GM18508 (cell line): ENCODE data around the gene SERPINB10.
"Not testable (repeated sequence)": the region's sequence is repeated elsewhere in the genome, so short reads cannot be mapped to it uniquely, and the experiment has no call there.

ENCODE experiments used
- ATAC-seq: cut with Tn5 transposase; IDR thresholded peaks from one replicate; pipeline ENCODE4 v1.9.1; 2021; ENCODE audit warnings: moderate number of reproducible peaks; ENCODE audit not compliant: insufficient read depth, unreplicated experiment

The SERPINB10 gene

GRCh38 chr18:63936932-63937393 is 29.2 kb downstream of the SERPINB10 start:
- ATAC-seq = peak; percentile 13

GRCh38 chr18:63940008-63940407 is 32.2 kb downstream of the SERPINB10 start:
- ATAC-seq = no peak

GRCh38 chr18:63940543-63941050 is 32.8 kb downstream of the SERPINB10 start:
- not testable (repeated sequence) for ATAC-seq

GRCh38 chr18:63947051-63947790 is 39.5 kb downstream of the SERPINB10 start:
- no peak for ATAC-seq

GRCh38 chr18:63949068-63949737 is 41.4 kb downstream of the SERPINB10 start, which contains the start of gene HMSD:
Gene HMSD (plus strand): TSS chr18:63949301. CDS start chr18:63953456, 4,155 bp downstream.
- ATAC-seq = peak; percentile 61

GRCh38 chr18:63951302-63951705 is 43.5 kb downstream of the SERPINB10 start:
- ATAC-seq = peak; percentile 50

- ATAC-seq = no peak
Measured at GRCh38 chr18:63953811-63954210, 46.1 kb downstream of the SERPINB10 start.

GRCh38 chr18:63956755-63957154 is 49.0 kb downstream of the SERPINB10 start:
- ATAC-seq = no peak

- ATAC-seq = no peak
Measured at GRCh38 chr18:63960891-63961290, 53.1 kb downstream of the SERPINB10 start.

GRCh38 chr18:63961435-63961980 is 53.8 kb downstream of the SERPINB10 start:
- no peak for ATAC-seq

- no peak for ATAC-seq
Measured at GRCh38 chr18:63962137-63962536, 54.4 kb downstream of the SERPINB10 start.

- peak; percentile 45 for ATAC-seq
Measured at GRCh38 chr18:63963615-63964256, 56.0 kb downstream of the SERPINB10 start.

- ATAC-seq = no peak
Measured at GRCh38 chr18:63964908-63965307, 57.1 kb downstream of the SERPINB10 start.

GRCh38 chr18:63965716-63966330 is 58.1 kb downstream of the SERPINB10 start:
- ATAC-seq = no peak

GRCh38 chr18:63969942-63970808 is 62.4 kb downstream of the SERPINB10 start, which contains the start of gene SERPINB8:
Gene SERPINB8 (plus strand): TSS chr18:63970081. CDS start chr18:63978309, 8,228 bp downstream.
- peak; percentile 80 for ATAC-seq

- ATAC-seq = no peak
Measured at GRCh38 chr18:63970809-63971205, 63.0 kb downstream of the SERPINB10 start.

GRCh38 chr18:63971320-63972001 is 63.7 kb downstream of the SERPINB10 start:
- no peak for ATAC-seq

- no peak for ATAC-seq
Measured at GRCh38 chr18:63972002-63972376, 64.2 kb downstream of the SERPINB10 start.

GRCh38 chr18:63974991-63975390 is 67.2 kb downstream of the SERPINB10 start:
- ATAC-seq = no peak
